LHCN-M2 (cell line): Measurements from ENCODE around the gene ADISSP. TPM values are rescaled to one million over a fixed set of nuclear protein-coding genes. Genes with fewer than 3 reads are reported as not detected.
"Not testable (repeated sequence)": the region's sequence is repeated elsewhere in the genome, so short reads cannot be mapped to it uniquely, and the experiment has no call there.

ENCODE experiments used
- DNase-seq: peaks from one replicate; pipeline ENCODE4 v3.0.0-alpha.2; 2012; ENCODE audit warnings: low read depth
- total RNA-seq: library from RNA; depleted of rRNA; stranded (reverse); fragments of >200 nt; gene quantifications from 2 replicates; pipeline ENCODE4 v1.2.3, GENCODE V29; 2014

The ADISSP gene
- total RNA-seq, 1 experiment from 2014 or later, result 84.3 TPM

GRCh38 chr20:3797592-3798372, 30.2 kb upstream of the ADISSP start:
- DNase-seq, result peak; percentile 36

DNA sequence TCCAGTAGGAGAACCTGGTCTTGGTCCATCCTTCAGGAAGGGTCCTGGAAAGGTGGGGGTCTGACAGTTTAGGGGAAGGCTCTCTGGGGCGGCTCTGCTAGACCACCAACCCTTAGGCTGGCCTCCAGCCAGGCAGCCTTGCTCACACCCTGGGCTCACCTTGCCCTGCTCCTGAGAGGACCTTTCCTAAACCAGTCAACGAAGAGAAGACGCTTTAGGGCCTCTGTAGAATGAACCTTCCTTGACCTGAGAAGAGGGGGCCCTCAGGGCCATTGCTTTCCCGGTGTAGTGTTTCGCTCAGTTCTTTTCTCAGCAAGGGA, 29.6 kb upstream of the ADISSP start:
- DNase-seq, result no peak

DNA sequence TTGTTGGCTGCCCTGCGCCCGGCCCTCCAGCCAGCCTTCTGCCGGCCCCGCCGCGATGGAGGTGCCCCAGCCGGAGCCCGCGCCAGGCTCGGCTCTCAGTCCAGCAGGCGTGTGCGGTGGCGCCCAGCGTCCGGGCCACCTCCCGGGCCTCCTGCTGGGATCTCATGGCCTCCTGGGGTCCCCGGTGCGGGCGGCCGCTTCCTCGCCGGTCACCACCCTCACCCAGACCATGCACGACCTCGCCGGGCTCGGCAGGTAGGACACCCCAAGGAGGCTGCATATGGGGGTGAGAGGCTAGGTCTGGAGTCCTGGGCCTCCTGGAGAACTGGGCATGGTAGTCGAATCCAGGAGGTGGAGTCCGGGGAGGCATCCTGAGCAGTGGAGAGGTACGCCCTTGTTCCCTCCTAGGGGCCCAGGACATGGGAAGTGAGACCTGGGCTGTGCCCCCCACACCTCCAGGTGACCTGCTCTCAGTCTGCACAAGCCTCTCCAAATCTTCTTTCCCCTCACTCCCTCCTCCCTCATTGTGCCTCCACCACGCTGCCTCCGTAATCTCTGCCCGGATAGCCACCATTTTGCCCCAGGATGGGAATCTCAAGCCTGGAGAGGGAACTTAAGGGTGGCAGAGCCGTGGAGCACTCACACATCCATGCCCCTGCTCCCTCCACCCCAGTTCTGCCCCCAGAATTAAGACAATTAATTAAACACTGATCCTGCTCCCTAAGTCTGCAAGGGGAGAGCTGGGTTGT, 29.1 kb upstream of the ADISSP start:
- DNase-seq, result peak; percentile 37

DNA sequence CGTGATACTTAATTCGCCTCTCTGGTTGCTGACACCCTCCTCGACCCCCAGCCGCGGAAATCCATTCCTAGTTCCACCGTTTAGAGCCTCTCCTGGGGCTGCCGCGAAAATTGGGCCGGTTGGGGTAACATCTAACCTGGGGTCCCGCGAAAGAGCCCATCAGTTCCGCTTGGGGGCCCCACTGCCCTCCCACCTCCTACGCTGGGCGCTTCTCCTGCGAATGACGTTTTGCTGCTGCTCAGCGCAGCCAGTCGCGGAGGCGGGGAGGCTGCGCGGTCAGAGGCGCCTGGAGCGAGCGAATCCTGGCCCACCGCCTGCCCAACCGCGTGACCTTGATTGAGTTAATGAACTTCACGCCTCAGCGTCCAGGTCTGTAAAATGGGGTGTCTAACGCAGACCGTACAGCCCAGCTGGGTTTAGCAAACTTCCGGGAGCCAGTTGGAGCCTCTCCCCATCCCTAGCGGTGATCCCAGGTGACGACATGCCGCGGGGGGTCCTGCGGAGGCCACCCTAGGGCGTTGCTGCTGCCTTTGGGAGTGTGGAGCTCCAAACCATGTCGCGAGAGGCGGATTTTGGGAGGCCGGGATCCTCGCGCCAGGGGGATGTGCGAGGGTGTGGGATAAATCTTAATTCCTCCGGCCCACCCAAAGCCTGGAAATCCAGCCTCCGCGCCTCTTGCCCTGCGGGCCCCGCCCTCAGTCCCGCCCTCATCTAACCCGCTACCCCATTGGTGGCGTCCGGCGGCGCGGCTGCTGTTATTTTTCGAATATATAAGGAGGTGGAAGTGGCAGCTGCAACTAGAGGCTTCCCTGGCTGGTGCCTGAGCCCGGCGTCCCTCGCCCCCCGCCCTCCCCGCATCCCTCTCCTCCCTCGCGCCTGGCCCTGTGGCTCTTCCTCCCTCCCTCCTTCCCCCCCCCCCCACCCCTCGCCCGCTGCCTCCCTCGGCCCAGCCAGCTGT, 28.2 kb upstream of the ADISSP start, which contains the start of gene CDC25B:
Gene CDC25B, plus strand, starts transcription at position 800 of the 958 bp plus-strand sequence. CDS start 222 bp downstream, outside the sequence.
- peak; percentile 97 for DNase-seq

DNA sequence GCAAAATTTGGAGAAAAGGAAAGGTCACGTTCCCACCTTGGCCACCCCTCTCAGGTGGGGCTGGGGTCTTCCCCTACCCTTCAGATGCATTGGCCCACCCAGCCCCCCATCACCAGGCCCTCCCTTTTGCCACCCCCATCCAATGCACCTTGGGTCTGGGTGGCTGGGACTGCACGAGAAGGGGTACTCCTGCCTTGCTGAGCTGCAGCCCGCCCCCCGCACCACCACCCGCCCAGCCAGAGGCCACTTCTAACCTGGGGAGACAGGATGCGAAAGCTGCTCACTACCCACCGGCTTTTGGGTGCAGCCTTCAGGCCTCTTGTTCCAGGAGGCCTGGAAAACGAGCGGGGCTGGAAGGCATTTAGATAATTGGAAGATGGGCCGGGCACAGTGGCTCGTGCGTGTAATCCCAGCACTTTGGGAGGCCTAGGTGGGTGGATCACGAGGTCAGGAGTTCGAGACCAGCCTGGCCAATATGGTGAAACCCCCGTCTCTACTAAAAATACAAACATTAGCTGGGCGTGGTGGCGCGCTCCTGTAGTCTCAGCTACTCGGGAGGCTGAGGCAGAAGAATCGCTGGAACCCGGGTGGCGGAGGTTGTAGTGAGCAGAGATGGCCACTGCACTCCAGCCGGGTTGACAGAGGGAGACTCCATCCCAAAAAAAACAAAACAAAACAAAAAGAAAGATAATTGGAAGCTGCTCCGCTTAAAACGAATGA, 27.3 kb upstream of the ADISSP start:
- no peak for DNase-seq

GRCh38 chr20:3794168-3794567, 26.6 kb upstream of the ADISSP start:
- DNase-seq, result not testable (repeated sequence)

DNA sequence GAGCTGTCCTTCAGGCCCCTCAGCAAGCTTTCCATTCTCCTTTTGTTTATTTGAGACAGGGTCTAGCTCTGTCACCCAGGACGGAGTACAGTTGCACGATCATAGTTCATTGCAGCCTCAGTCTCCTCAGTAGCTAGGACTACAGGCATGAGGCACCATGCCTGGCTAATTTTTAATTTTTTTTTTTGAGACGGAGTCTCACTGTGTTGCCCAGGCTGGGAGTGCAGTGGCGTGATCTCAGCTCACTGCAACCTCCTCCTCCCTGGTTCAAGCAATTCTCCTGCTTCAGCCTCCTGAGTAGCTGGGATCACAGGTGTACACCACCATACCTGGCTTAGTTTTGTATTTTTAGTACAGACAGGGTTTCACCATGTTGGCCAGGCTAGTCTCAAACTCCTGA, 21.6 kb upstream of the ADISSP start:
- not testable (repeated sequence) for DNase-seq

DNA sequence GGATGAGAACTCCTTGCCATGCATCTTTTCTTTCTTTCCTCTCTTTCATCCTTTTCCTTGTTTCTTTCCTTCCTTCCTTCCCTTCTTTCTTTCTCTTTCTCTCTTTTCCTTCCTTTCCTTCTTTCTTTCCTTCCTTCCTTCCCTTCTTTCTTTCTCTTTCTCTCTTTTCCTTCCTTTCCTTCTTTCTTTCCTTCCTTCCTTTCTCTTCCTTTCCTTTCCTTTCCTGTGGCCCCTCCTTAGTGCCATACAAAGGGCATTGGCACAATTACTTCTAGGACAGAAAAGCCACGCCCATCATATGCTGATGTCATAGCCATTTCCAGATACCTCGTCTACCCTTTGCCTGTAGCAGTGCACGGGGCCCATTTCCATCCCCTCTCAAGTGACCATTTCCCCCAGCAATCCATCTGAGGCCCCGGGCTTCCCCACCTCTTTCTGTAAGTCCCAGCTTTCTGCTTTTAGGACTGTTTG, 21.2 kb upstream of the ADISSP start:
- no peak for DNase-seq

GRCh38 chr20:3787324-3788014, 19.9 kb upstream of the ADISSP start:
- no peak for DNase-seq

DNA sequence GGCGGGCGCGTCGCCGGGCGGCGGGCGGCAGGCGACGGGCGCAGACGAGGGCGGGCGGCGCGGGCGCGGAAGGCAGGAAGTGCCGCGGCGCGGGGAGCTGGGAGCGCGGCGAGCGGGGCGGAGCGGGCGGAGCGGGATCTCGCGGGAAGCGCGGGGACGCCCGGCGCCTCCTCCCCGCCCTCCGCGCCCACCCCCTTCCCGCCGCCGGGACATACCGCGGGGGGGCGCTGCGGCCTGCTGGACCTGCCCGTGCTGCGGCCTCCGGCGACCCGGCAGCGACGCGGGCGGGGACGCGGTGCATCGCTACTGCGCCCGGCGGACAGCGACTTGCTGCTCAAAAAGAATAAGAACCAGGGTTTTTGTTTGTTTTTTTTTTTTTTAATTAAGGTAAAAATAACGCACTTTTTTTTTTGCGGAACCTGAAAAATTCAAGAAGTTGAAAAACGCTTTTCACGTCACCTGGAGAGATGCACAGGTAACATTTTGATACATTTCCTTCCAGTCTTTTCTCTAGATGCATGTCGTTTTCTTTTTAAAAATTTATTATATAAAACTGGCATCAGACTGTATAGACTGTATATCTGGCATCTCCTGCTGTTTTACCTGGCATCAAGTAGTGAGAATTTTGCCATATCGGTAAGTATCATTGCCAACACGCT, 19.2 kb upstream of the ADISSP start, which contains the start of gene CENPB:
Gene CENPB, minus strand, starts transcription at position 76 of the 659 bp plus-strand sequence. CDS start 257 bp downstream, outside the sequence.
- DNase-seq, result peak; percentile 81

DNA sequence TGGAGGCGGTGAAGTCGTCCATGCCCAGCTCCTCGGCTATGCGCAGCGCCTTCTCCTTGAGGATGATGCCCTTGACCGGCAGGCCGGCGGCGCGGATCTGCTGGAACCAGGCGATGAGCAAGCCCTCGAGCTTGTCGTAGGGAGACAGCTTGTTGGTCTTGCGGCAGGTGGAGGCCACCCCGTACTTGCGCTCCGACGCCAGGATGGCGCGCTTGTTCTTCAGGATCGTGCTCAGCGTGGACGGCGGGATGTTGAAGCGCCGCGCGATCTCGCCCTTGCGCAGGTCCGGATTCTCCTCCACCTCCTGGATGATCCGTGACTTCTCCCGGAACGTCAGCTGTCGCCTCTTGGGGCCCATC, 18.6 kb upstream of the ADISSP start:
- DNase-seq, result peak; percentile 70

DNA sequence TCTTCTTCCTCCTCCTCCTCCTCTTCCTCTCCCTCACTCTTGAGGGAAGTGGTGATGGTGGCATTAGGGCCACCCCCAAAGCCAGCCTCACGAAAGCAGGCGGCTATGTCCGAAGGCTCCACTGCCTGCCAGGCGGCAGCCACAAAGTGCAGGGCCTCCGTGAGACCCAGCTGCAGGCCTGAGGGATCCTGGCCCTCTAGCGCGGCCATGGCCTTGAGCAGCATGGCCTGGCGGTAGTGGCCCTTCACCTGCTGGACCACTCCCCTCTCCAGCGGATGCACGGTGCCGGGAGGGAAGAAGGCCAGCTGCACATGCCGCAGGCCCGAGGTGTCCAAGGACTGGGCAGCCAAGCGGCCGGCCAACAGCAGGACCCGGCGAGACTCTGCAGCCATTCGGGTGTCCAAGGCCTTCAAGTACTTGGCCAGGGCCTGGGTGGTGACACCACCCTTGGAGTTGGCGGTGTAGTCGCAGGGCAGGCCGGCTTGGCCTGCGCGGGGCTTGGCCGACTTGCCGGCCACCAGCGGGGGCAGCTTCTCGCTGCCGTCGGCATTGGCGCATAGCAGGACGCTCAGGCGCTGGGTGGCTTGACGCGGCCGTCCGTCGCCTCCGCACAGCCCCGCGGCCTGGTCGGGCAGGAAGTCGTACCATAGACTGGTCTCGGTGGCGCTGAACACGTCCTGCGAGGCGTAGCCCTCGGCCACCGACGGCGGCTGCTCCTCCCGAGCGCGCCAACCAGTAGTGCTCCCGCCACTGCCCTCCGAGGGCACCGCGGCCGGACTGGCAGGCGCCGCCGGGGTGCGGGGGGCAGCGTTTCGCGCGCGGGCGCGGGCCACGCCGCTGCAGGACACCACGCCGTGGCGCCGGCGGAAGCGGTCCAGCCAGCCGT, 17.9 kb upstream of the ADISSP start:
- no peak for DNase-seq

- DNase-seq, result no peak
Observed at GRCh38 chr20:3784863-3785239, 17.3 kb upstream of the ADISSP start.

GRCh38 chr20:3784216-3784853, 16.8 kb upstream of the ADISSP start:
- peak; percentile 66 for DNase-seq

GRCh38 chr20:3783511-3784195, 16.1 kb upstream of the ADISSP start:
- no peak for DNase-seq

- DNase-seq, result no peak
Observed at GRCh38 chr20:3783068-3783489, 15.5 kb upstream of the ADISSP start.

DNA sequence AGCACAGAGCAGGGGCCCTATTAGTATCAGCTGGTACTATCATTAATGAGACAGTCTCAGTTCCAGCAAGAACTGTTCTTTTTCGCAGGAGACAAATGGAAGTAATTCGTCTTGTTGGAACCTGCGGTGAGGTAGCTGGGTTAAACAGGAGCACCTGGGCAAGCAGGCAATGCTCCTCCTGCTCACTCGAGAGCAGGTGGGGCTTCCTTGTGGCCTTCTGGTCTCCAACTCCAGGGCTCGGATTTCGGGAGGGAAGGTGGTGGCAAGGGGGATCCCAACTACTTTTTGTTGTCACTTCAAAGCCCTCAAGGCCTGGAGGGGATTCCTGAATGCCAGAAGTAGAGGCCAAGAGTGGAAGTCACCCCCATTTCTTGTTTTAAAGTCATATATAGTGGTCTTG, 15.0 kb upstream of the ADISSP start:
- DNase-seq, result no peak
